Measurements from ENCODE around the gene CCDC3.
"Not testable (repeated sequence)": the region's sequence is repeated elsewhere in the genome, so short reads cannot be mapped to it uniquely, and the experiment has no call there.

The CCDC3 gene

DNA sequence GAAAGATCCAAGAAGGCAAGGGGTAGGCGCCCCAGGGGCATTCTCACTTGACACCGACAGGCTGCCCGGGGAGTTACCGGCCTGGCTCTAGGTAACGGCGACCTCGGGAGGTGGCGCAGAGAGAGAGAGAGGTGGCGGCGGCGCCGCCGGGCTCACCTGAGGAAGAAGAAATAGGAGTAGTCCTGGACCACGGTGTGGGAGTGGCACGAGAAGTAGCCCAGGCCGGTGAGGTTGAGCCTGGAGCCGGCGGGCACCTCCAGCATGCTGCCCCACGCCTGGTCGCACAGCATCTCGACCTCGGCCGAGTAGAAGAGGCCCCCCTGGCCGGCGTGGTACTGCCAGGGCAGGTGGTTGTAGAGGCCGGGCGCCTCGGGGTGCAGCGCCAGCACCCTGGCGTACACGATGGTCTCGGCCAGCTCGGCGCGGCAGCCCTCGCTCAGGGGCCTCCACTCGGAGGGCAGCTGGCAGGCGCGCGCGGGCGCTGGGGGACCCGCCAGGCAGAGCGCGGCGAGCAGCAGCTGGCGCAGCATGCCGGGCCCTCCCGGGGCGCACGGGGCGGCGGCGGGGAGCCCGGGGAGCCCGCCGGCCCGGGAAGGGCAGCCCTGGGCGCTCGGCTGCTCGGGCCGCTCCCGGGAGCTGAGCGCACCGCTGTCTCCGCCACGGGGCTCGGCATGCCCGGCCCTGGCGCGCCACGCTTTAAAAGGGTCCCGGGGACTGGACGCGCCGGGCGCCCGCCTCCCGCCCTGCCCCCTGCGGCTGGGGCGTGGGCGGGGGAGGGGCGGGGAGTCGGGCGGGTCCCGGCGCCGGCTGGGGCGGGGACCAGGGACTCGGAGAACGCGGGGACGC is at the start of gene CCDC3:
TSS of gene CCDC3 (minus strand) at position 673 of the 846 bp plus-strand sequence. CDS start at position 530, 143 bp downstream.
- DNase-seq, result peak in 1 of 2 experiments; percentile 53

- DNase-seq, result no peak
Observed at GRCh38 chr10:13051126-13051694, 49.7 kb upstream of the CCDC3 start.

DNA sequence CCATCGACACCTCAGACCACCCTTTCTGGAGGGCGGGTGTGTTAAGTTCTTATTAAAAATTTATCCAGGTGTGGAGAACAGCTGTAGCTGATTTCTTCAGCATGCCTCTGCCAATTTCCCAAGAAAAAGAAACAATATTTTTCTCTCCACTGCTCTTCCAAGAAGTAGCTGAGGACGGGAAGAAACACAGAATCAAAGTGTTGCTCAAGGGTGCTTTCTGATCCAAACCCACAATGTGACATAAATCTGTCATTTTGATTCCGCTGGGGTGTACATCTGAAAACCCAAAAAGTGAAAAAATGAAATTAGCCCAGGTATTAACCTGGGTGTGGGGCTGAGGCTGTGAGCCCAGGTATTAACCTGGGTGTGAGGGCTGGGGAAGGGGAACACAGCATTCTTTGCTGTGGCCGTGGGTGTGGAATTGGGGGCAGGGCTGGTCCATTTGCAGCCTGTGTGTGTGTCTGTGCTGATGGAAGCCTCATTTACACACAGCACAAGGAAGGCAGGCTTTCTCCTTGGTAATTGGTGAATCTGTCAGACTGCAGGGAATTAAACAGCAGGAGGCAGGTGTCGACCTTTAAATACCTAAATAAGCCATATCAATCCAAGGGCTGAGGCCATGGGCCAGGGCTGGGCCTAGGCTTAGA is 48.4 kb upstream of the CCDC3 start:
- DNase-seq, result no peak

- no peak for DNase-seq
Observed at GRCh38 chr10:13048762-13049161, 47.2 kb upstream of the CCDC3 start.

DNA sequence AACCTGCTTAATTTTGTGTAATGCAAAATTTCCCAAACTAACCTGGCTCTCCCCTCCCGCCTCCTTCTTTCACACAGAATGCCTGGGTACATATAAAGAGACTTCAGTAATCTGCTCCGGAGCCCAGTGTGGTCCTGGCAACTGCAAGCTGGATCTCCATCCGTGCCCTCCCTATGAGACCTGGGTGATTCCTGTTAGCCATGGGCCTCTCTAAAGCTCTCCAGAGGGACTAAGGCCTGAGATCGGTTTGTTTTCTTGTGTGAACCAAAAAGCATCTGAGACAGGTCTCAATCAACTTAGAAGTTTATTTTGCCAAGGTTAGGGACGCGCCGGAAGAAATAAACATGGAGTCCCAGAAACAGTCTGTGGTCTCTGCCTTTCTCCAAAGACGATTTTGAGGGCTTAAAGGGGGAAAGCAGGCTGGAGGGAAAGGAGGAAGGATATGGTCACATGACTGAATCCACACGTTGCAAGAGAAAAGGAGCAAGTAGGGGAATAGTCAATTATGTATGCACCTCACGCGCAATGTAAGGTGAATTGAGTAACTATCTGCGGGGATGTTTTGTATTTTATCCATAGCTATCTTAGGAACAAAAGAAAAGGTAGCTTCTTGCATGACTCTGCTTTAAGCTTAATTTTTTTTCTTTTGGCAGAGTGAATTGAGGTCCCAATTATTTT is 46.2 kb upstream of the CCDC3 start:
- no peak for DNase-seq

GRCh38 chr10:13046851-13047528 is 45.5 kb upstream of the CCDC3 start:
- DNase-seq, result no peak

GRCh38 chr10:13043520-13043919 is 42.0 kb upstream of the CCDC3 start:
- DNase-seq, result no peak

GRCh38 chr10:13039761-13040160 is 38.2 kb upstream of the CCDC3 start:
- no peak for DNase-seq

- DNase-seq, result no peak
Observed at GRCh38 chr10:13038391-13038790, 36.9 kb upstream of the CCDC3 start.

- DNase-seq, result no peak
Observed at GRCh38 chr10:13037832-13038231, 36.3 kb upstream of the CCDC3 start.

GRCh38 chr10:13036841-13037240 is 35.3 kb upstream of the CCDC3 start:
- DNase-seq, result no peak

GRCh38 chr10:13035731-13036130 is 34.2 kb upstream of the CCDC3 start:
- DNase-seq, result not testable (repeated sequence)

DNA sequence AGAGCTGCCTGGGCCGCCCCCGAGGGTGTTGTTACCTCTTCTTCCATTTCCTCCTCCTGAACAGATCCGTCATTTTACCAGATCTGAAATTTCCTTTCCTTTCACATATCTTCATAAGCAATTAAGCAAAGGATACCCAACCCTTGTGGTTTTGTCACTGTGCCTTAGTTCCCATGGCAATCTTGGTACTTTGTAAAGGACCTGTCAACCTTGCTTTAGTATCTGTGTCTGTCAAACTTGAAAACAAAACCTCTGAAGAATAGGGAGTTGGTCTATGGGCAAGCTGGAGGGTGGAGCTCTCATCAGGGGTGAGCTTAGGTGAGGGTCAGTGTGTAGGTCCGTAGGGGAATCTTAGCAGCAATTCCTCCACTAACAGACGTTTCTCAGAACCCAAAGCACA is 25.4 kb upstream of the CCDC3 start:
- no peak for DNase-seq

GRCh38 chr10:13023754-13024153 is 22.2 kb upstream of the CCDC3 start:
- no peak for DNase-seq

GRCh38 chr10:13019280-13019679 is 17.8 kb upstream of the CCDC3 start:
- no peak for DNase-seq

- no peak for DNase-seq
Observed at GRCh38 chr10:13018171-13018570, 16.7 kb upstream of the CCDC3 start.

GRCh38 chr10:13016886-13017285 is 15.4 kb upstream of the CCDC3 start:
- DNase-seq, result no peak

DNA sequence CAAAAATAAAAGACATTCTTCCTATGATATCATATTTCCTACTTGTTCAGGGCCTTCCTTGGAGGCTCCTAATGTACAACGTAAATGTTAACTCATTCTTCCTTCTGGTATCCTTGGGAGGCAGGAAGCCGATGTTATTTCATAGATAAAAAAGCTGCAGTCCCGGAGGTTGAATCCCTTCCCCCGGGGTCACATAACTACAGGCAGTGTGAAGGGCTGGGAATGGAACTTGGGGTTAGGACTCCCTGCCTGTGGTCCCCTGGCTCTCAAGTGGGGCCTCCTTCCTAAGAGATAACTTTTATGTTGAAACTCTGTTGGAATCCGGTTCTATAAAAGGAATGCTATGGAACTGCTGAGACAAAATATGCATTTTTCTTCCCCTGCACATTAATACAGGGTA is 14.9 kb upstream of the CCDC3 start:
- DNase-seq, result no peak

DNA sequence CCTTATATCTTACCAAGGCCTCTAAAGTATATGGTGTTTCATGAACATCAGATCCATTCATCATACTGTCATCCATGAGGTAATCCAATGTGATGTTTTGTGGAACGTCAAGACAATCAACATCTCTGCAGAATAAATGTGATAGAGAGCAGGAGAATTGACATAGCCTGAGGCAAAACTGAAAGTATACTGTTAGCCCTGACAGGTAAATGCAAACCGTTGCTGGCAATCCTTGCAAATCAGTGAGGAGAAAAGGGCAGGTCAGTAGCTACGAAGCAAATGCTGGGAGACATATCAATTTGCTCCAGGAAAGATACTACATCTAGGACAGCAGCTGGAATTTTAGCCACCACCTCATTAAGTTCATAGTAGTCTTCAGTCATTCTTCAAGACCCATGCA is 4.5 kb upstream of the CCDC3 start:
- no peak for DNase-seq

DNA sequence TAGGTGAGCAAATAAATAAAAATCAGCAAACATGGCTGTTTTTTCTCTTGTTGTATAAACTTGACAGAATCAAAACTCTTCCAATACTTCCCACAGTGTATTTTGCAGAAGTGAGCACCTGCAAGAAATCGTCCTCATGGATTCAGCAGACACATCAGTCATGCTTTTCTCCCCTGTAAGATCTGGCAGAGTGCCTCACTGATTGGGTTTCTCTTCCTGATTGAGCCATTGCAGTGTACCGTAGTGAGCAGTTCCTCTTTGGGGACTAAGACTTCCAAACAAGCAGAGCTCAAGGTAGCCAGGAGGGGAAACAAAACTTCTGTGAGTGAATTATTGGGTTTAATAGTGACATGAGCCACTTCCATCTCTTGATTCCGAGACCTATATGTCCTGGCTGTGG is 2.2 kb upstream of the CCDC3 start:
- DNase-seq, result no peak

DNA sequence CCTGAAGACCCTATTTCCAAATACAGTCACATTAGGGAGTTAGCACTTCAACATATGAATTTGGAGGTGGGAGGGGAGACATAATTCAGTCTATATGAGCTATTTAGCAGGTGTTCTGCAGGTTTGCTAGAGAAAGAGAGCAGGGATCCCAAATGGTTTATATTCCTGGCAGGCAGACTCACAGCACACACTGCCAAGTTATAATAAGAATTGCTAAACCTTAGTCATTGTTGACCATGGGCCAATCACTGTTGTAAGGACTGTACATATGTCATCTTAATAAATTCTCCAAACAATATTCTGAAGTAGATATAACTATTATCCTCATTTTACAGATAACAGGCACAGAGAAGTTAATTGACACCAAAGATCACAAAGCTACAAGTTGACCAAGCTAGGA is 1.5 kb upstream of the CCDC3 start:
- no peak for DNase-seq

- no peak for DNase-seq
Observed at GRCh38 chr10:13001887-13002212, 337 bp upstream of the CCDC3 start.

GRCh38 chr10:13000431-13000830 is 1.1 kb downstream of the CCDC3 start:
- no peak for DNase-seq
